Bronchial epithelial cell (primary cell): ENCODE results near the gene FBXO11. TPM values are rescaled to one million over a fixed set of nuclear protein-coding genes. Genes with fewer than 3 reads are reported as not detected.
"Not testable (repeated sequence)": the region's sequence is repeated elsewhere in the genome, so short reads cannot be mapped to it uniquely, and the experiment has no call there.

Experiments used
- DNase-seq: peaks from one replicate; pipeline ENCODE4 v3.0.0-alpha.2; 2010; ENCODE audit warnings: low read depth
- FAIRE-seq: peaks from 2 replicates; lab custom pipeline; 2011; peaks lifted over from hg19 to GRCh38; lab: Jason Lieb, UNC
- H3K27me3 ChIP-seq: 2 replicates; pipeline ENCODE4 v1.5.1; 2011; ENCODE audit warnings: low read length; ENCODE audit not compliant: control insufficient read depth, insufficient read depth
- H3K36me3 ChIP-seq: 2 replicates; pipeline ENCODE4 v1.5.1; 2011; ENCODE audit warnings: low read length; ENCODE audit not compliant: control insufficient read depth, insufficient read depth
- H3K4me3 ChIP-seq: 2 replicates; pipeline ENCODE4 v1.5.1; 2011; ENCODE audit warnings: mild to moderate bottlenecking, low read depth, low read length, control low read depth
- CTCF ChIP-seq: IDR thresholded peaks from 2 replicates; pipeline ENCODE4 v1.5.1; 2011; ENCODE audit warnings: mild to moderate bottlenecking, moderate library complexity, low read length, control low read depth, inconsistent platforms; ENCODE audit not compliant: insufficient read depth, severe bottlenecking
- total RNA-seq: library from RNA; depleted of rRNA; stranded (reverse); fragments of >200 nt; gene quantifications from 2 replicates; pipeline ENCODE4 v1.2.1, GENCODE V29; 2014

Gene FBXO11
- total RNA-seq, 1 donor from 2014 or later: 39.8 TPM

GRCh38 chr2:47899915-47900816, 6.1 kb downstream of the FBXO11 start:
- FAIRE-seq: no peak
- H3K36me3 ChIP-seq: no peaks in the 10 kb centered on the region
- no peak for TF ChIP-seq CTCF

GRCh38 chr2:47897883-47898731, 8.2 kb downstream of the FBXO11 start:
- DNase-seq (peak; percentile 79), FAIRE-seq (no peak)
- no peaks in the 10 kb centered on the region for H3K36me3 ChIP-seq
- TF ChIP-seq CTCF: no peak
- no peaks in the 10 kb centered on the region for H3K27me3 ChIP-seq
- no peak overlapping the region for H3K4me3 ChIP-seq

More at GRCh38 chr2:47899915-47900816, 6.1 kb downstream of the FBXO11 start:
- H3K27me3 ChIP-seq: no peaks in the 10 kb centered on the region
- DNase-seq: no peak
- H3K4me3 ChIP-seq: no peak overlapping the region

- H3K27me3 ChIP-seq, H3K36me3 ChIP-seq, DNase-seq, FAIRE-seq, H3K4me3 ChIP-seq: not testable (repeated sequence)
Measured at GRCh38 chr2:47897191-47897882, 9.0 kb downstream of the FBXO11 start.

GRCh38 chr2:47896450-47896968, 9.8 kb downstream of the FBXO11 start:
- no peaks in the 10 kb centered on the region for H3K36me3 ChIP-seq
- no peaks in the 10 kb centered on the region for H3K27me3 ChIP-seq
- H3K4me3 ChIP-seq: no peak overlapping the region
- TF ChIP-seq CTCF: no peak
- DNase-seq: no peak
- FAIRE-seq: no peak

- FAIRE-seq (no peak), DNase-seq (no peak)
- Histone ChIP-seq H3K4me3 (no peak overlapping the region), H3K27me3 (no peaks in the 10 kb centered on the region), H3K36me3 (peaks cover 2% of the 10 kb centered on the region)
- TF ChIP-seq CTCF: no peak
Measured at GRCh38 chr2:47893771-47894170, 12.5 kb downstream of the FBXO11 start.
